HepG2 (cell line): ENCODE measurements around the gene INO80C. TPM values are rescaled to one million over a fixed set of nuclear protein-coding genes. Genes with fewer than 3 reads are reported as not detected.

Source experiments
- CC2D1A ChIP-seq: sonication (generic); formaldehyde crosslinking; IDR thresholded peaks from 2 replicates; pipeline ENCODE4 v1.8.1; 2023; ENCODE audit warnings: mild to moderate bottlenecking, missing genetic modification reagents
- ELF1 ChIP-seq: sonication (generic); formaldehyde crosslinking; IDR thresholded peaks from 2 replicates; pipeline ENCODE4 v1.4.0; 2020; ENCODE audit warnings: missing genetic modification reagents
- HDAC1 ChIP-seq: sonication (generic); formaldehyde crosslinking; IDR thresholded peaks from 2 replicates; pipeline ENCODE4 v1.5.1; 2020; ENCODE audit warnings: mild to moderate bottlenecking, missing genetic modification reagents
- JUND ChIP-seq: sonication (generic); formaldehyde crosslinking; IDR thresholded peaks from 2 replicates; pipeline ENCODE4 v1.8.0; 2022; ENCODE audit warnings: mild to moderate bottlenecking, missing genetic modification reagents
- MIER2 ChIP-seq: IDR thresholded peaks from 2 replicates; pipeline ENCODE4 v1.6.1; 2016; ENCODE audit warnings: missing biosample characterization, missing genetic modification reagents
- NCOR1 ChIP-seq: fragments of 200-600 bp; sonication (generic); IDR thresholded peaks from 2 replicates; pipeline ENCODE4 v1.7.0; 2017; ENCODE audit warnings: antibody characterized with exemption, low read length, borderline replicate concordance
- NR2F2 ChIP-seq: IDR thresholded peaks from 2 replicates; pipeline ENCODE4 v1.6.1; 2012; ENCODE audit warnings: low read depth, inconsistent platforms, borderline replicate concordance
- REPIN1 ChIP-seq: sonication (generic); formaldehyde crosslinking; IDR thresholded peaks from 2 replicates; pipeline ENCODE4 v1.8.0; 2022; ENCODE audit warnings: missing genetic modification reagents, low read depth, mild to moderate bottlenecking, borderline replicate concordance
- SKI ChIP-seq: fragments of 450-650 bp; IDR thresholded peaks from one replicate; pipeline ENCODE4 v1.6.1; 2018; ENCODE audit warnings: mild to moderate bottlenecking; ENCODE audit not compliant: partially characterized antibody
- SMAD3 ChIP-seq: sonication (generic); formaldehyde crosslinking; IDR thresholded peaks from 2 replicates; pipeline ENCODE4 v1.4.0; 2020; ENCODE audit warnings: missing genetic modification reagents
- XRCC5 ChIP-seq: fragments of 200-400 bp; formaldehyde crosslinking; optimal IDR thresholded peaks from 2 replicates; pipeline ENCODE3; 2017; ENCODE audit warnings: mild to moderate bottlenecking, low read length
- ZBTB1 ChIP-seq: sonication (generic); formaldehyde crosslinking; IDR thresholded peaks from 2 replicates; pipeline ENCODE4 v1.4.0; 2020; ENCODE audit warnings: missing genetic modification reagents, borderline replicate concordance
- ZNF143 ChIP-seq: sonication (generic); formaldehyde crosslinking; IDR thresholded peaks from 2 replicates; pipeline ENCODE4 v1.4.0; 2020; ENCODE audit warnings: missing genetic modification reagents
- ZNF567 ChIP-seq: sonication (generic); formaldehyde crosslinking; IDR thresholded peaks from 2 replicates; pipeline ENCODE4 v1.8.1; 2023; ENCODE audit warnings: mild to moderate bottlenecking, missing genetic modification reagents, borderline replicate concordance
- ZNF737 ChIP-seq: sonication (generic); formaldehyde crosslinking; IDR thresholded peaks from 2 replicates; pipeline ENCODE4 v1.5.0; 2020; ENCODE audit warnings: missing genetic modification reagents, mild to moderate bottlenecking, borderline replicate concordance
- polyA plus RNA-seq, 8 experiments: library from polyadenylated mRNA; depleted of rRNA in 3 of 8; stranded (reverse) in 7 of 8; unstranded in 1 of 8; fragments of >200 nt; fragmentation: Illumina TruSeq in 4 of 8; extraction: Trizol in 4 of 8; gene quantifications; 2 replicates each; pipeline versions ENCODE4 v1.2.1 to v1.2.3, GENCODE V29; 2011 to 2016; ENCODE audit warnings: low read depth in 4 of 8, missing spikeins in 1 of 8, mixed read lengths in 1 of 8; ENCODE audit not compliant: insufficient read depth in 1 of 8
- total RNA-seq, 5 experiments: library from RNA; depleted of rRNA; stranded (reverse); fragments of >200 nt; fragmentation: Illumina TruSeq; extraction: Trizol; gene quantifications; 2 replicates each; pipeline ENCODE4 v1.2.3, GENCODE V29; 2016; ENCODE audit warnings: low read depth in 1 of 5
- TF ChIP-seq, protein P1 (sequence below): sonication (generic); formaldehyde crosslinking; IDR thresholded peaks from 2 replicates; pipeline ENCODE4 v1.5.1; 2020; ENCODE audit warnings: mild to moderate bottlenecking, missing genetic modification reagents, moderate library complexity
- TF ChIP-seq, protein P2 (sequence below): sonication (generic); formaldehyde crosslinking; IDR thresholded peaks from 2 replicates; pipeline ENCODE4 v1.8.0; 2022; ENCODE audit warnings: missing genetic modification reagents, mild to moderate bottlenecking, inconsistent platforms, borderline replicate concordance
- TF ChIP-seq, protein P3 (sequence below): sonication (generic); formaldehyde crosslinking; conservative IDR thresholded peaks from 2 replicates; pipeline ENCODE4 v1.4.0; 2020; ENCODE audit warnings: missing genetic modification reagents
- TF ChIP-seq, protein P4 (sequence below): sonication (generic); formaldehyde crosslinking; IDR thresholded peaks from 2 replicates; pipeline ENCODE4 v1.4.0; 2020; ENCODE audit warnings: missing genetic modification reagents, mild to moderate bottlenecking, borderline replicate concordance

The INO80C gene
- total and polyA plus RNA-seq, 2 of the 13 experiments (the other 11 are each of a cell fraction or from before 2014, with no cell fraction given), result 8.2 to 15.4 TPM

DNA sequence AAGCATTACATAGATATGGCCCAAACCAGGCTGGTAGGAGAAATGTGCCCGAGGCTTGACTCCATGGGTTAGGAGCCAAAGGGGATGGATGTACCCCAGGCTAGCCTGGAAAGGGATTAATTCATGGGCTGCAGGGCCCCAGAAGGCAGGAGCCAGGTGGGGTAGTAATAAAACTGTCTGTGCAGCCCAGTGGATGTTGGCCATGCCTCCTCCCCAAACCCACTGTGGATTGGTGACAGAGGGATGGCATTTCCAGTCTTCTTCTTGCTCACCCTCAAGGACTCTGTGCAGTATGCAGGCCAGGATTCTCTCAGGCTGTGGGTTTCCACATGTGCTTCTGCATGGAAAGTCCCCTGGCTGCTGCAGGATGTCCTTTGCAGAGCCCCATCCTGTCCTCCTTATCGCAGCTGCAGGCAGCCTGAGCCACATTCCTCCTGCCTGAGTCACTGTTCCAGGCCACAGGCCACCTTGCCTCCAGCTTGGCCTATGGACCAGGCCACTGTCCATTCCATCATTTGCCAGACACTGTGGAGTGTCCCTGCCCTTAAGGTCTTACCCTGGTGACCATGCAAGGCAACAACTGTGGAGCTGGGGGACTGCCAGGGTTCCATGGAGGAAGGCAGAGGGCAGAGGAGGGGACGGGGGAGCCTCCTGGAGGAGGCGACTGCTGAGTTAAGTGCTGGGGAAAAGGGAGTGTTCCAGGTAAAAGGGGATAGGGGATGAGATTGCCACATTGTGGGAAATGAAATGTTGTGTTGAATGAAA, 38.9 kb downstream of the INO80C start (continued):
- TF ChIP-seq HDAC1 (CRISPR knock-in tag) (peak; percentile 88), JUND (CRISPR knock-in tag) (peak; percentile 100), NCOR1 (0 out of 2 replicates have a peak, but pooled peaks have one; percentile 18), CC2D1A (CRISPR knock-in tag) (no peak), SKI (peak; percentile 31), ELF1 (no peak; the same call in 1 of the 2 replicates), MIER2 (CRISPR knock-in tag) (peak; percentile 54; the same call in 1 of the 2 replicates), REPIN1 (no peak), ZNF737 (no peak), SMAD3 (CRISPR knock-in tag) (0 out of 2 replicates have a peak, but pooled peaks have one; percentile 23), ZNF567 (CRISPR knock-in tag) (no peak), NR2F2 (no peak), ZNF143 (CRISPR knock-in tag) (no peak), XRCC5 (peak; percentile 71), ZBTB1 (CRISPR knock-in tag) (no peak)
- TF ChIP-seq, protein P1, sequence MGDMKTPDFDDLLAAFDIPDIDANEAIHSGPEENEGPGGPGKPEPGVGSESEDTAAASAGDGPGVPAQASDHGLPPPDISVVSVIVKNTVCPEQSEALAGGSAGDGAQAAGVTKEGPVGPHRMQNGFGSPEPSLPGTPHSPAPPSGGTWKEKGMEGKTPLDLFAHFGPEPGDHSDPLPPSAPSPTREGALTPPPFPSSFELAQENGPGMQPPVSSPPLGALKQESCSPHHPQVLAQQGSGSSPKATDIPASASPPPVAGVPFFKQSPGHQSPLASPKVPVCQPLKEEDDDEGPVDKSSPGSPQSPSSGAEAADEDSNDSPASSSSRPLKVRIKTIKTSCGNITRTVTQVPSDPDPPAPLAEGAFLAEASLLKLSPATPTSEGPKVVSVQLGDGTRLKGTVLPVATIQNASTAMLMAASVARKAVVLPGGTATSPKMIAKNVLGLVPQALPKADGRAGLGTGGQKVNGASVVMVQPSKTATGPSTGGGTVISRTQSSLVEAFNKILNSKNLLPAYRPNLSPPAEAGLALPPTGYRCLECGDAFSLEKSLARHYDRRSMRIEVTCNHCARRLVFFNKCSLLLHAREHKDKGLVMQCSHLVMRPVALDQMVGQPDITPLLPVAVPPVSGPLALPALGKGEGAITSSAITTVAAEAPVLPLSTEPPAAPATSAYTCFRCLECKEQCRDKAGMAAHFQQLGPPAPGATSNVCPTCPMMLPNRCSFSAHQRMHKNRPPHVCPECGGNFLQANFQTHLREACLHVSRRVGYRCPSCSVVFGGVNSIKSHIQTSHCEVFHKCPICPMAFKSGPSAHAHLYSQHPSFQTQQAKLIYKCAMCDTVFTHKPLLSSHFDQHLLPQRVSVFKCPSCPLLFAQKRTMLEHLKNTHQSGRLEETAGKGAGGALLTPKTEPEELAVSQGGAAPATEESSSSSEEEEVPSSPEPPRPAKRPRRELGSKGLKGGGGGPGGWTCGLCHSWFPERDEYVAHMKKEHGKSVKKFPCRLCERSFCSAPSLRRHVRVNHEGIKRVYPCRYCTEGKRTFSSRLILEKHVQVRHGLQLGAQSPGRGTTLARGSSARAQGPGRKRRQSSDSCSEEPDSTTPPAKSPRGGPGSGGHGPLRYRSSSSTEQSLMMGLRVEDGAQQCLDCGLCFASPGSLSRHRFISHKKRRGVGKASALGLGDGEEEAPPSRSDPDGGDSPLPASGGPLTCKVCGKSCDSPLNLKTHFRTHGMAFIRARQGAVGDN (CRISPR knock-in tag), result peak; percentile 94
- TF ChIP-seq, protein P2, sequence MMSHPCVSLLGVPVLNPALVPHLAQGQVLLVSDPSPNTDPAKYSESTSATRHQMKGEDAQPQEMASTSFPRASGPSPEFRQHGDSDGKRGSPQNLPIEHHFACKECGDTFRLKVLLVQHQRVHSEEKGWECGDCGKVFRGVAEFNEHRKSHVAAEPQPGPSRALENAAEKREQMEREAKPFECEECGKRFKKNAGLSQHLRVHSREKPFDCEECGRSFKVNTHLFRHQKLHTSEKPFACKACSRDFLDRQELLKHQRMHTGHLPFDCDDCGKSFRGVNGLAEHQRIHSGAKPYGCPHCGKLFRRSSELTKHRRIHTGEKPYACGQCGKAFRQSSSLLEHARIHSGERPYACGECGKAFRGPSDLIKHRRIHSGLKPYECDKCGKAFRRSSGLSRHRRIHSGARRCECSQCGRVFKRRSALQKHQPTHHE, result no peak
- TF ChIP-seq, protein P3, sequence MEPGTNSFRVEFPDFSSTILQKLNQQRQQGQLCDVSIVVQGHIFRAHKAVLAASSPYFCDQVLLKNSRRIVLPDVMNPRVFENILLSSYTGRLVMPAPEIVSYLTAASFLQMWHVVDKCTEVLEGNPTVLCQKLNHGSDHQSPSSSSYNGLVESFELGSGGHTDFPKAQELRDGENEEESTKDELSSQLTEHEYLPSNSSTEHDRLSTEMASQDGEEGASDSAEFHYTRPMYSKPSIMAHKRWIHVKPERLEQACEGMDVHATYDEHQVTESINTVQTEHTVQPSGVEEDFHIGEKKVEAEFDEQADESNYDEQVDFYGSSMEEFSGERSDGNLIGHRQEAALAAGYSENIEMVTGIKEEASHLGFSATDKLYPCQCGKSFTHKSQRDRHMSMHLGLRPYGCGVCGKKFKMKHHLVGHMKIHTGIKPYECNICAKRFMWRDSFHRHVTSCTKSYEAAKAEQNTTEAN (CRISPR knock-in tag), result no peak
- TF ChIP-seq, protein P4, sequence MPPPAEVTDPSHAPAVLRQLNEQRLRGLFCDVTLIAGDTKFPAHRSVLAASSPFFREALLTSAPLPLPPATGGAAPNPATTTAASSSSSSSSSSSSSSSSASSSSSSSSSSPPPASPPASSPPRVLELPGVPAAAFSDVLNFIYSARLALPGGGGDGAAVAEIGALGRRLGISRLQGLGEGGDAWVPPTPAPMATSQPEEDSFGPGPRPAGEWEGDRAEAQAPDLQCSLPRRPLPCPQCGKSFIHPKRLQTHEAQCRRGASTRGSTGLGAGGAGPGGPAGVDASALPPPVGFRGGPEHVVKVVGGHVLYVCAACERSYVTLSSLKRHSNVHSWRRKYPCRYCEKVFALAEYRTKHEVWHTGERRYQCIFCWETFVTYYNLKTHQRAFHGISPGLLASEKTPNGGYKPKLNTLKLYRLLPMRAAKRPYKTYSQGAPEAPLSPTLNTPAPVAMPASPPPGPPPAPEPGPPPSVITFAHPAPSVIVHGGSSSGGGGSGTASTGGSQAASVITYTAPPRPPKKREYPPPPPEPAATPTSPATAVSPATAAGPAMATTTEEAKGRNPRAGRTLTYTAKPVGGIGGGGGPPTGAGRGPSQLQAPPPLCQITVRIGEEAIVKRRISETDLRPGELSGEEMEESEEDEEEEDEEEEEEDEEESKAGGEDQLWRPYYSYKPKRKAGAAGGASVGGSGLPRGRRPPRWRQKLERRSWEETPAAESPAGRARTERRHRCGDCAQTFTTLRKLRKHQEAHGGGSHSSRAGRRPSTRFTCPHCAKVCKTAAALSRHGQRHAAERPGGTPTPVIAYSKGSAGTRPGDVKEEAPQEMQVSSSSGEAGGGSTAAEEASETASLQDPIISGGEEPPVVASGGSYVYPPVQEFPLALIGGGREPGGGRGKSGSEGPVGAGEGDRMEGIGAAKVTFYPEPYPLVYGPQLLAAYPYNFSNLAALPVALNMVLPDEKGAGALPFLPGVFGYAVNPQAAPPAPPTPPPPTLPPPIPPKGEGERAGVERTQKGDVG (CRISPR knock-in tag), result no peak; the same call in 1 of the 2 replicates
